ENCODE results near the gene SLC25A27. TPM values are rescaled to one million over a fixed set of nuclear protein-coding genes. Genes with fewer than 3 reads are reported as not detected.
"Not testable (repeated sequence)": the region's sequence is repeated elsewhere in the genome, so short reads cannot be mapped to it uniquely, and the experiment has no call there.

SLC25A27 gene
- total RNA-seq, 2 donors from 2014 or later: 1.1 to 2.5 TPM

GRCh38 chr6:46635462-46635861, 17.3 kb upstream of the SLC25A27 start:
- Mint-ChIP-seq H3K9me3 (no peaks in the 10 kb centered on the region), H3K4me1 (ENCODE audit: low read depth) (no peaks in the 10 kb centered on the region), H3K4me3 (no peak overlapping the region), H3K27me3 (ENCODE audit: low read depth) (peaks cover 40% of the 10 kb centered on the region), H3K36me3 (ENCODE audit: insufficient read depth in 2 of 2) (no peaks in the 10 kb centered on the region), H3K27ac (no peak overlapping the region)
- ATAC-seq (replicated peaks in 1 of 2) (no peak), DNase-seq (no peak)

- H3K9me3 Mint-ChIP-seq: no peaks in the 10 kb centered on the region
- no peak overlapping the region for H3K4me3 Mint-ChIP-seq
- ATAC-seq (replicated peaks in 1 of 2): no peak
- H3K27me3 Mint-ChIP-seq (ENCODE audit: low read depth): peaks cover 39% of the 10 kb centered on the region
- H3K27ac Mint-ChIP-seq: no peak overlapping the region
- no peaks in the 10 kb centered on the region for H3K4me1 Mint-ChIP-seq (ENCODE audit: low read depth)
- DNase-seq: no peak
- H3K36me3 Mint-ChIP-seq (ENCODE audit: insufficient read depth in 2 of 2): no peaks in the 10 kb centered on the region
Observed at GRCh38 chr6:46637145-46637544, 15.6 kb upstream of the SLC25A27 start.

- Mint-ChIP-seq H3K4me1 (ENCODE audit: low read depth) (peaks cover 4% of the 10 kb centered on the region), H3K36me3 (ENCODE audit: insufficient read depth in 2 of 2) (no peaks in the 10 kb centered on the region), H3K27ac (no peak overlapping the region), H3K27me3 (ENCODE audit: low read depth) (peaks cover 37% of the 10 kb centered on the region), H3K9me3 (peaks cover 3% of the 10 kb centered on the region in 2 donors), H3K4me3 (no peak overlapping the region)
- ATAC-seq (replicated peaks in 1 of 2): no peak
- no peak for DNase-seq
Observed at GRCh38 chr6:46637933-46638332, 14.8 kb upstream of the SLC25A27 start.

GRCh38 chr6:46638650-46639049, 14.1 kb upstream of the SLC25A27 start:
- no peak for ATAC-seq (replicated peaks in 1 of 2)
- Mint-ChIP-seq H3K9me3 (peaks cover 3% of the 10 kb centered on the region in 2 donors), H3K27ac (no peak overlapping the region), H3K4me1 (ENCODE audit: low read depth) (peaks cover 11% of the 10 kb centered on the region), H3K4me3 (no peak overlapping the region), H3K36me3 (ENCODE audit: insufficient read depth in 2 of 2) (no peaks in the 10 kb centered on the region), H3K27me3 (ENCODE audit: low read depth) (peaks cover 39% of the 10 kb centered on the region)
- no peak for DNase-seq

- Mint-ChIP-seq H3K9me3 (peaks cover 3% of the 10 kb centered on the region in 2 donors), H3K27ac (peak overlapping the region; percentile 1), H3K27me3 (ENCODE audit: low read depth) (peaks cover 56% of the 10 kb centered on the region), H3K4me1 (ENCODE audit: low read depth) (peaks cover 17% of the 10 kb centered on the region), H3K4me3 (peak overlapping the region in 1 of 2 donors; percentile 31), H3K36me3 (ENCODE audit: insufficient read depth in 2 of 2) (no peaks in the 10 kb centered on the region)
- ATAC-seq (replicated peaks in 1 of 2) (peak; percentile 99), DNase-seq (peak in 1 of 2 donors; percentile 15)
Observed at GRCh38 chr6:46642928-46643751, 9.6 kb upstream of the SLC25A27 start.

GRCh38 chr6:46645265-46645664, 7.5 kb upstream of the SLC25A27 start:
- H3K4me3 Mint-ChIP-seq: no peak overlapping the region
- peaks cover 17% of the 10 kb centered on the region for H3K4me1 Mint-ChIP-seq (ENCODE audit: low read depth)
- no peak overlapping the region for H3K27ac Mint-ChIP-seq
- peaks cover 3 to 4% of the 10 kb centered on the region in 2 donors for H3K9me3 Mint-ChIP-seq
- H3K36me3 Mint-ChIP-seq (ENCODE audit: insufficient read depth in 2 of 2): no peaks in the 10 kb centered on the region
- ATAC-seq (replicated peaks in 1 of 2): no peak
- no peak for DNase-seq
- peaks cover 41% of the 10 kb centered on the region for H3K27me3 Mint-ChIP-seq (ENCODE audit: low read depth)

GRCh38 chr6:46648108-46648507, 4.7 kb upstream of the SLC25A27 start:
- not testable (repeated sequence) for H3K36me3 Mint-ChIP-seq (ENCODE audit: insufficient read depth in 2 of 2); ATAC-seq (replicated peaks in 1 of 2); DNase-seq; H3K4me3 Mint-ChIP-seq; H3K9me3 Mint-ChIP-seq; H3K27ac Mint-ChIP-seq
- peaks cover 56% of the 10 kb centered on the region for H3K27me3 Mint-ChIP-seq (ENCODE audit: low read depth)
- H3K4me1 Mint-ChIP-seq (ENCODE audit: low read depth): peaks cover 22% of the 10 kb centered on the region

- DNase-seq (no peak), ATAC-seq (replicated peaks in 1 of 2) (no peak)
- peaks cover 63% of the 10 kb centered on the region for H3K27me3 Mint-ChIP-seq (ENCODE audit: low read depth)
- H3K4me1 Mint-ChIP-seq (ENCODE audit: low read depth): peaks cover 18% of the 10 kb centered on the region
- H3K36me3 Mint-ChIP-seq (ENCODE audit: insufficient read depth in 2 of 2): no peaks in the 10 kb centered on the region
- H3K27ac Mint-ChIP-seq: no peak overlapping the region
- H3K4me3 Mint-ChIP-seq: no peak overlapping the region
- peaks cover 0 to 1% of the 10 kb centered on the region in 2 donors for H3K9me3 Mint-ChIP-seq
Observed at GRCh38 chr6:46648869-46649492, 3.8 kb upstream of the SLC25A27 start.

GRCh38 chr6:46651006-46651405, 1.8 kb upstream of the SLC25A27 start:
- no peak for ATAC-seq (replicated peaks in 1 of 2)
- Mint-ChIP-seq H3K9me3 (peaks cover 0 to 1% of the 10 kb centered on the region in 2 donors), H3K4me1 (ENCODE audit: low read depth) (peaks cover 15% of the 10 kb centered on the region), H3K36me3 (ENCODE audit: insufficient read depth in 2 of 2) (no peaks in the 10 kb centered on the region), H3K27me3 (ENCODE audit: low read depth) (peaks cover 50% of the 10 kb centered on the region), H3K4me3 (no peak overlapping the region), H3K27ac (no peak overlapping the region)
- no peak for DNase-seq

- H3K9me3 Mint-ChIP-seq: peaks cover 0 to 1% of the 10 kb centered on the region in 2 donors
Observed at GRCh38 chr6:46651816-46652215, 959 bp upstream of the SLC25A27 start.

GRCh38 chr6:46652232-46652602, 558 bp upstream of the SLC25A27 start:
- Mint-ChIP-seq H3K4me3 (peak overlapping the region; percentile 94), H3K27ac (no peak overlapping the region), H3K27me3 (ENCODE audit: low read depth) (peaks cover 40% of the 10 kb centered on the region), H3K9me3 (peaks cover 0 to 1% of the 10 kb centered on the region in 2 donors), H3K36me3 (ENCODE audit: insufficient read depth in 2 of 2) (no peaks in the 10 kb centered on the region), H3K4me1 (ENCODE audit: low read depth) (peaks cover 15% of the 10 kb centered on the region)
- no peak for ATAC-seq (replicated peaks in 1 of 2)
- no peak for DNase-seq

More at GRCh38 chr6:46651816-46652215, 959 bp upstream of the SLC25A27 start:
- Mint-ChIP-seq H3K27ac (no peak overlapping the region), H3K27me3 (ENCODE audit: low read depth) (peaks cover 44% of the 10 kb centered on the region), H3K4me1 (ENCODE audit: low read depth) (peaks cover 15% of the 10 kb centered on the region), H3K4me3 (peak overlapping the region; percentile 94), H3K36me3 (ENCODE audit: insufficient read depth in 2 of 2) (no peaks in the 10 kb centered on the region)
- DNase-seq: no peak
- ATAC-seq (replicated peaks in 1 of 2): no peak

- no peak for ATAC-seq (replicated peaks in 1 of 2)
- peaks cover 15% of the 10 kb centered on the region for H3K4me1 Mint-ChIP-seq (ENCODE audit: low read depth)
- peaks cover 33% of the 10 kb centered on the region for H3K27me3 Mint-ChIP-seq (ENCODE audit: low read depth)
- no peak for DNase-seq
- no peaks in the 10 kb centered on the region for H3K36me3 Mint-ChIP-seq (ENCODE audit: insufficient read depth in 2 of 2)
- no peaks in the 10 kb centered on the region for H3K9me3 Mint-ChIP-seq
- H3K27ac Mint-ChIP-seq: no peak overlapping the region
- H3K4me3 Mint-ChIP-seq: peak overlapping the region; percentile 94
Observed at GRCh38 chr6:46653439-46654195, 842 bp downstream of the SLC25A27 start.

GRCh38 chr6:46655803-46656202, 3.0 kb downstream of the SLC25A27 start:
- no peaks in the 10 kb centered on the region for H3K9me3 Mint-ChIP-seq
- H3K4me1 Mint-ChIP-seq (ENCODE audit: low read depth): peaks cover 15% of the 10 kb centered on the region
- no peak overlapping the region for H3K27ac Mint-ChIP-seq
- ATAC-seq (replicated peaks in 1 of 2): no peak
- H3K27me3 Mint-ChIP-seq (ENCODE audit: low read depth): peaks cover 31% of the 10 kb centered on the region
- no peak for DNase-seq
- no peaks in the 10 kb centered on the region for H3K36me3 Mint-ChIP-seq (ENCODE audit: insufficient read depth in 2 of 2)
- no peak overlapping the region for H3K4me3 Mint-ChIP-seq

Data from activated T-cell treated with anti-CD3 and anti-CD28 coated beads, Interleukin-2, amount 50 U/mL, for 72 hours (primary cell).